ENCODE results near the gene RNF220. TPM values are rescaled to one million over a fixed set of nuclear protein-coding genes. Genes with fewer than 3 reads are reported as not detected.

Gene RNF220
- total RNA-seq, 4 donors from 2014 or later = 112 to 134 (median 132) TPM

- no peak for ATAC-seq
- H3K27ac ChIP-seq = no peak overlapping the region
- TF ChIP-seq POLR2AphosphoS5 (IDR thresholded peaks at IDR 0.05) (no peak), POLR2A (IDR thresholded peaks at IDR 0.05) (no peak), EP300 (IDR thresholded peaks at IDR 0.05) (no peak), CTCF (IDR thresholded peaks at IDR 0.05) (no peak)
- no peaks in the 10 kb centered on the region for H3K36me3 ChIP-seq
- peaks cover 24% of the 10 kb centered on the region for H3K27me3 ChIP-seq
- no peaks in the 10 kb centered on the region for H3K4me1 ChIP-seq
- WGBS, 2 donors (ENCODE audit: low coverage in 1 of 2) = 92 to 94% methylated on average over 4 of the region's 4 CpGs
- no peak overlapping the region for H3K4me3 ChIP-seq
- H3K9me3 ChIP-seq = no peaks in the 10 kb centered on the region
These were observed 121.4 kb downstream of the RNF220 start for GRCh38 chr1:44526295-44527073.

GRCh38 chr1:44531785-44532566, 126.9 kb downstream of the RNF220 start:
- Histone ChIP-seq H3K27ac (no peak overlapping the region), H3K4me3 (no peak overlapping the region), H3K27me3 (peaks cover 13% of the 10 kb centered on the region), H3K9me3 (no peaks in the 10 kb centered on the region), H3K4me1 (no peaks in the 10 kb centered on the region), H3K36me3 (no peaks in the 10 kb centered on the region)
- no peak for ATAC-seq
- TF ChIP-seq CTCF (IDR thresholded peaks at IDR 0.05) = no peak
- no peak for TF ChIP-seq EP300 (IDR thresholded peaks at IDR 0.05)
- TF ChIP-seq POLR2A (IDR thresholded peaks at IDR 0.05) = no peak
- no peak for TF ChIP-seq POLR2AphosphoS5 (IDR thresholded peaks at IDR 0.05)
- 53 to 70% methylated on average over 4 of the region's 4 CpGs for WGBS, 2 donors (ENCODE audit: low coverage in 1 of 2)

- Histone ChIP-seq H3K27me3 (peaks cover 8% of the 10 kb centered on the region), H3K4me3 (no peak overlapping the region), H3K27ac (no peak overlapping the region), H3K4me1 (no peaks in the 10 kb centered on the region), H3K9me3 (no peaks in the 10 kb centered on the region), H3K36me3 (no peaks in the 10 kb centered on the region)
- WGBS, 2 donors (ENCODE audit: low coverage in 1 of 2) = 58 to 65% methylated on average over 2 to 3 of the region's 3 CpGs
- no peak for TF ChIP-seq POLR2AphosphoS5 (IDR thresholded peaks at IDR 0.05)
- no peak for TF ChIP-seq EP300 (IDR thresholded peaks at IDR 0.05)
- no peak for TF ChIP-seq CTCF (IDR thresholded peaks at IDR 0.05)
- TF ChIP-seq POLR2A (IDR thresholded peaks at IDR 0.05) = no peak
- ATAC-seq = no peak
These were observed 127.5 kb downstream of the RNF220 start for GRCh38 chr1:44532567-44532944.

GRCh38 chr1:44534771-44535170, 129.7 kb downstream of the RNF220 start:
- H3K27ac ChIP-seq = no peak overlapping the region
- no peaks in the 10 kb centered on the region for H3K9me3 ChIP-seq
- peaks cover 8% of the 10 kb centered on the region for H3K27me3 ChIP-seq
- H3K4me3 ChIP-seq = no peak overlapping the region
- TF ChIP-seq POLR2A (IDR thresholded peaks at IDR 0.05) (no peak), CTCF (IDR thresholded peaks at IDR 0.05) (no peak), POLR2AphosphoS5 (IDR thresholded peaks at IDR 0.05) (no peak), EP300 (IDR thresholded peaks at IDR 0.05) (no peak)
- H3K36me3 ChIP-seq = no peaks in the 10 kb centered on the region
- no peaks in the 10 kb centered on the region for H3K4me1 ChIP-seq
- no peak for ATAC-seq
- 50 to 66% methylated on average over 5 to 6 of the region's 6 CpGs for WGBS, 2 donors (ENCODE audit: low coverage in 1 of 2)
